Activated T-cell treated with anti-CD3 and anti-CD28 coated beads, Interleukin-2, amount 50 U/mL, for 24 hours (primary cell): ENCODE measurements around the gene DEPDC7.
"Not testable (repeated sequence)": the region's sequence is repeated elsewhere in the genome, so short reads cannot be mapped to it uniquely, and the experiment has no call there.

ENCODE experiments used
- DNase-seq: peaks from one replicate; pipeline ENCODE4 v3.0.0-alpha.2; 2020
- H3K27ac Mint-ChIP-seq: 2 replicates; pipeline ENCODE4 v1.8.0; 2020; ENCODE audit warnings: mild to moderate bottlenecking, mixed read lengths
- H3K27me3 Mint-ChIP-seq: 2 replicates; pipeline ENCODE4 v1.8.0; 2020; ENCODE audit warnings: mixed read lengths
- H3K36me3 Mint-ChIP-seq: 2 replicates; pipeline ENCODE4 v1.8.0; 2020; ENCODE audit warnings: low read depth, mixed read lengths
- H3K4me1 Mint-ChIP-seq: 2 replicates; pipeline ENCODE4 v1.8.0; 2020; ENCODE audit warnings: low read depth, mixed read lengths
- H3K4me3 Mint-ChIP-seq: 2 replicates; pipeline ENCODE4 v1.8.0; 2020; ENCODE audit warnings: mild to moderate bottlenecking, moderate library complexity, mixed read lengths
- H3K9me3 Mint-ChIP-seq: 2 replicates; pipeline ENCODE4 v1.8.0; 2020; ENCODE audit warnings: mixed read lengths

Gene DEPDC7

DNA sequence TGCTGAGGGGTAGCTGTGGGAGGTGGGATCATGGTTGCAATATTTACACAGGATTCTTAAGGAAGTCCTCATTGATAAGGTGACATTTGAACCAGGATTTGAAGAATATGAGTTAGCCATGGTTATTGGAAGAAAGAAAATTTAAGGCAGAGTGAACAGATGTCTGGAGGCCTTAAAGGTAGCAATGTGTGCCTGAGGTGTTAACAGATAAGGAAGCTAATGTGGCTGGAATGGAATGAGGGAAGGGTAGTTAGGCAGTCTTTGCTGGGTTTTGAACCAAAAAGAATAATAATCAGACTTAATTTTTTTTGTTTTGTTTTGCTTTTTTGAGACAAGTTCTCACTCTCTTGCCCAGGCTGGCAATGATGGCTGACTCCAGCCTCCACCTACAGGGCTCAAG lies 9.7 kb upstream of the DEPDC7 start:
- Mint-ChIP-seq H3K4me1 (peaks cover 31% of the 10 kb centered on the region), H3K4me3 (no peak overlapping the region), H3K27ac (no peak overlapping the region), H3K9me3 (no peaks in the 10 kb centered on the region), H3K27me3 (no peaks in the 10 kb centered on the region), H3K36me3 (no peaks in the 10 kb centered on the region)
- no peak for DNase-seq

DNA sequence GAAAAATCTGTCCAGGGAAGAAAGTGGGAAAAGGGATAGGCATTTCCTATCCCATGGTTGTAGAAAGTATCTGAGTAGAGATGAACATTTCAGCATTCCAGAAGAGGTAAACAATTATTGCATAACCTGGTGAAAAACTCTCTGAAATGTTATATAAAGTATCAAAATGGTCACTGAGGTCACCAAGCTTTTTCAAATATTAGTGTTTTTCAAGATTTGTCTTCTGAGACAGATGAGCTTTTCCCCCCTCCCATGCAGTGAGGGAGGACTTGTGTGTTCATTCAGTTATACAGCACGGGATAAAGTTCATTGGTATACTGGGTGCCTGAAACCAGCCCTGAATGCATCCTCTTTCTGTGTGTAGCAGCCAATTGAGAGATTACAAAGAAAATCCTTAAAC lies 1.9 kb upstream of the DEPDC7 start:
- Mint-ChIP-seq H3K9me3 (no peaks in the 10 kb centered on the region), H3K27ac (no peak overlapping the region), H3K27me3 (peaks cover 23% of the 10 kb centered on the region), H3K4me3 (no peak overlapping the region), H3K4me1 (peaks cover 50% of the 10 kb centered on the region), H3K36me3 (no peaks in the 10 kb centered on the region)
- no peak for DNase-seq

DNA sequence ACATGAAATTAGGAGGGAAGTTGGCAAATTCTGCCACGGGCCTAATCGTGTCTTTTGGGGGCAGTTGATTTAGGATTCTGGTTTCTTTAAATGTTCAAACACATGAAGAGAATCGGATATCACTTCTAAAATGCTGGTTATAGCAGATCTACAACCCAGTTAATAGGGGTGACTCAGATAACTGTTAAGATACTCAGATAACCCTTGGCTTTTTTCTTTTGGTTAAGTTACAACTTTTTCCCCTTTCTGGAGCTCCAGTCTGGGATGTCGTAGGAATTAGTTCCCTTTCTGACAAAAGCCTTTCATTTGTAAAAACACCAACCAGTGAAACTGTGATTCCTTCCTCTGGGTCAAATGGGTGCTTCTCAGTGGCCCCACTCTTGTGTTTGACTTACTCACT lies 976 bp downstream of the DEPDC7 start:
- Mint-ChIP-seq H3K4me3 (peak overlapping the region; percentile 69), H3K9me3 (no peaks in the 10 kb centered on the region), H3K4me1 (peaks cover 43% of the 10 kb centered on the region), H3K27me3 (peaks cover 24% of the 10 kb centered on the region), H3K36me3 (no peaks in the 10 kb centered on the region), H3K27ac (no peak overlapping the region)
- no peak for DNase-seq

GRCh38 chr11:33017478-33017877 lies 1.8 kb downstream of the DEPDC7 start:
- DNase-seq: no peak
- Mint-ChIP-seq H3K9me3 (no peaks in the 10 kb centered on the region), H3K27me3 (peaks cover 24% of the 10 kb centered on the region), H3K4me3 (no peak overlapping the region), H3K36me3 (no peaks in the 10 kb centered on the region), H3K4me1 (peaks cover 42% of the 10 kb centered on the region), H3K27ac (no peak overlapping the region)

DNA sequence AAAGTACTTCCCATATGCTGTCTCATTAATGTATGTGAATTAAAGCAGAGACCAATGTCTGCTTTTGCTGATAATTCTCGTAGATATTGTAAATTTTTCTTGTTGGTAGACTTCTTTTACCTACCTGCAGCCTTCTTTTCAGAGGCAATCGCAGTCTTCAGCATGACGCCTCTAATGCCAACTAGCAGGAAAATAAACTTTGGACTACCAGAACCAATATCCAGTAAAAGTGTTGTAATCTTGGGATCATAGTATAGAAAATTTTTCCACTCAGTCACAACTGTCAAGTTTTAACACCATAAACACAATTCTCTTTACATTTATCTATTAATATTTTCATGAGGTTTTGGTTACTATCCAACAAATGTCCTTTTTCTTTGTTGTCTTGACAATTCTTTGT lies 2.3 kb downstream of the DEPDC7 start:
- Mint-ChIP-seq H3K9me3 (no peaks in the 10 kb centered on the region), H3K27ac (no peak overlapping the region), H3K4me3 (no peak overlapping the region), H3K4me1 (peaks cover 37% of the 10 kb centered on the region), H3K36me3 (no peaks in the 10 kb centered on the region), H3K27me3 (peaks cover 24% of the 10 kb centered on the region)
- DNase-seq: no peak

GRCh38 chr11:33018840-33019239 lies 3.2 kb downstream of the DEPDC7 start:
- H3K4me3 Mint-ChIP-seq: no peak overlapping the region
- H3K27ac Mint-ChIP-seq: no peak overlapping the region
- H3K4me1 Mint-ChIP-seq: peaks cover 33% of the 10 kb centered on the region
- H3K9me3 Mint-ChIP-seq: no peaks in the 10 kb centered on the region
- no peak for DNase-seq
- no peaks in the 10 kb centered on the region for H3K36me3 Mint-ChIP-seq
- peaks cover 24% of the 10 kb centered on the region for H3K27me3 Mint-ChIP-seq

DNA sequence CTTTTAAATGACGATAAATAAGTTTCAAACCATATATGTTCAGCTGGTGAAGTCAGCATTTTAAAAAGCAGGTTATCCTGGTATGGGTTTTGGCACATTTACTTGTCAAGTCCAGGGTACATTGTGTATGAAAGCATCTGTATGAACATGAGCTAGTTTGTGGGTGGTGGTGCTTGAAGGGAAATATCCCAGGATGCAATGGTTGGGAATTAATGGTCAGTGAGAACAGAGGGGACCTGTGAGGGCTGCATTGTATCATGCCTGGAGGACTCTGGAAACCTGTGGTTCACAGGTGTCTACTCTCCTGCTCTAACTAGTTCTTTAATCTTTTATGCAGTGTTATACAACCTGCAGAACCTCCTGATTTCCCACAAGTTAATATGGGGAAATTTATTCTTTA lies 5.8 kb downstream of the DEPDC7 start:
- H3K4me3 Mint-ChIP-seq: no peak overlapping the region
- no peak overlapping the region for H3K27ac Mint-ChIP-seq
- H3K36me3 Mint-ChIP-seq: no peaks in the 10 kb centered on the region
- H3K4me1 Mint-ChIP-seq: peaks cover 27% of the 10 kb centered on the region
- H3K27me3 Mint-ChIP-seq: peaks cover 18% of the 10 kb centered on the region
- no peaks in the 10 kb centered on the region for H3K9me3 Mint-ChIP-seq
- DNase-seq: no peak

DNA sequence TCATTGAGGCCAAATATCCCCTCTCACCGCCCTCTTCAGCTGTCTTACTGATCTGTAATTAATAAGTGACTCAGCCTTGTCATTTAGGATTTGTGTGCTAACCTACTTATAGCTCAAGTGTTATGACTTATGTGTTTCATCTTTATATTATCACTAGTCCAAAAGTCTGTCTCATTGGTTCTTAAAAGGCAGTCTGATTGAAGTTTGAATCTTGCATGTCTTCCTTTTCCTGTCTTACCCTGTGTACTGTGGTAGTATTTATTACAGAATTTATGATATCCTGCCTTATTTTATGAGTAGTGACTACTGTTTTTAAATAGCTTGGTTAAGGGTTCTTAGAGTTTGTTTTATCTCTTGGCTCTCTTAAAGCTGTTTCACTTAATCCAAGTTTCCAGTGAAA lies 6.3 kb downstream of the DEPDC7 start:
- no peak for DNase-seq

DNA sequence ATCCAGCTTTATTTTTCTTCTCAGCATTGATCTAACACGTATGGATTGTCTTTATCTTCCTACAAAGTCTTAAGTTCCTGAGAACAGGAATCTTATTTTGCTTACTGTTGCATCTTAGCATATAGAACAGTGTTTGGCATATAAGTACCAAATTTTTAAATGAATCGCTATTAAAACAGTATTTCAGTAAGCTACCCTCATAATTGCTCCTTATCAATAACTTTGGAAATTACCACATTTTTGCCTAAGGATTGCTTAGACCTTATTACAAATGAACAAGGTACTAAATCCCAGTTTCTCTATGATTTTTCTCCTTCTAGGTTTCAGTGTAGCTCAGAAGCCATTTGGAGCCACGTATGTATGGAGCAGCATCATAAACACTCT lies 9.7 kb downstream of the DEPDC7 start:
- no peak for DNase-seq
- H3K27me3 Mint-ChIP-seq: no peaks in the 10 kb centered on the region
- no peak overlapping the region for H3K4me3 Mint-ChIP-seq
- peaks cover 15% of the 10 kb centered on the region for H3K4me1 Mint-ChIP-seq
- H3K9me3 Mint-ChIP-seq: no peaks in the 10 kb centered on the region
- H3K27ac Mint-ChIP-seq: no peak overlapping the region
- no peaks in the 10 kb centered on the region for H3K36me3 Mint-ChIP-seq

More for the DNA sequence above, 6.3 kb downstream of the DEPDC7 start:
- no peaks in the 10 kb centered on the region for H3K36me3 Mint-ChIP-seq
- peaks cover 23% of the 10 kb centered on the region for H3K4me1 Mint-ChIP-seq
- H3K27ac Mint-ChIP-seq: no peak overlapping the region
- H3K4me3 Mint-ChIP-seq: no peak overlapping the region
- H3K27me3 Mint-ChIP-seq: peaks cover 13% of the 10 kb centered on the region
- H3K9me3 Mint-ChIP-seq: no peaks in the 10 kb centered on the region

GRCh38 chr11:33027233-33027632 lies 11.6 kb downstream of the DEPDC7 start:
- peaks cover 5% of the 10 kb centered on the region for H3K4me1 Mint-ChIP-seq
- no peak overlapping the region for H3K4me3 Mint-ChIP-seq
- H3K27me3 Mint-ChIP-seq: no peaks in the 10 kb centered on the region
- no peak for DNase-seq
- H3K27ac Mint-ChIP-seq: no peak overlapping the region
- no peaks in the 10 kb centered on the region for H3K9me3 Mint-ChIP-seq
- H3K36me3 Mint-ChIP-seq: no peaks in the 10 kb centered on the region

- Mint-ChIP-seq H3K9me3 (no peaks in the 10 kb centered on the region), H3K27me3 (no peaks in the 10 kb centered on the region), H3K4me3 (no peak overlapping the region), H3K4me1 (peaks cover 4% of the 10 kb centered on the region), H3K36me3 (no peaks in the 10 kb centered on the region), H3K27ac (no peak overlapping the region)
- no peak for DNase-seq
Observed at GRCh38 chr11:33027846-33028536, 12.3 kb downstream of the DEPDC7 start.

GRCh38 chr11:33028537-33028914 lies 12.8 kb downstream of the DEPDC7 start:
- H3K9me3 Mint-ChIP-seq: no peaks in the 10 kb centered on the region
- no peak for DNase-seq
- H3K4me1 Mint-ChIP-seq: peaks cover 4% of the 10 kb centered on the region
- no peaks in the 10 kb centered on the region for H3K27me3 Mint-ChIP-seq
- H3K36me3 Mint-ChIP-seq: no peaks in the 10 kb centered on the region
- H3K27ac Mint-ChIP-seq: no peak overlapping the region
- no peak overlapping the region for H3K4me3 Mint-ChIP-seq

GRCh38 chr11:33029218-33029617 lies 13.5 kb downstream of the DEPDC7 start:
- not testable (repeated sequence) for H3K27ac Mint-ChIP-seq, DNase-seq, H3K9me3 Mint-ChIP-seq, H3K4me3 Mint-ChIP-seq, H3K27me3 Mint-ChIP-seq, H3K4me1 Mint-ChIP-seq, H3K36me3 Mint-ChIP-seq

GRCh38 chr11:33033493-33033892 lies 17.8 kb downstream of the DEPDC7 start:
- Mint-ChIP-seq H3K4me3 (no peak overlapping the region), H3K36me3 (no peaks in the 10 kb centered on the region), H3K27me3 (peaks cover 5% of the 10 kb centered on the region), H3K27ac (no peak overlapping the region), H3K9me3 (no peaks in the 10 kb centered on the region), H3K4me1 (no peaks in the 10 kb centered on the region)
- no peak for DNase-seq

GRCh38 chr11:33035011-33035410 lies 19.3 kb downstream of the DEPDC7 start:
- H3K4me3 Mint-ChIP-seq: no peak overlapping the region
- DNase-seq: no peak
- no peaks in the 10 kb centered on the region for H3K9me3 Mint-ChIP-seq
- H3K4me1 Mint-ChIP-seq: peaks cover 4% of the 10 kb centered on the region
- H3K36me3 Mint-ChIP-seq: peaks cover 6% of the 10 kb centered on the region
- H3K27ac Mint-ChIP-seq: no peak overlapping the region
- peaks cover 5% of the 10 kb centered on the region for H3K27me3 Mint-ChIP-seq
